HFF-Myc (cell line): ENCODE data around the gene ZNF264.

ENCODE experiments used
- DNase-seq: peaks from one replicate; pipeline ENCODE4 v3.0.0-alpha.2; 2011; ENCODE audit warnings: low read depth; ENCODE audit errors: extremely low read depth
- H3K4me3 ChIP-seq: replicated peaks from 2 replicates; pipeline ENCODE4 v1.5.1; 2011; ENCODE audit warnings: low read depth, mild to moderate bottlenecking, control low read depth, low read length
- CTCF ChIP-seq: IDR thresholded peaks from 2 replicates; pipeline ENCODE4 v1.5.1; 2012; ENCODE audit warnings: mild to moderate bottlenecking, low read depth, low read length, control low read depth; ENCODE audit errors: missing control alignments

ZNF264 gene

DNA sequence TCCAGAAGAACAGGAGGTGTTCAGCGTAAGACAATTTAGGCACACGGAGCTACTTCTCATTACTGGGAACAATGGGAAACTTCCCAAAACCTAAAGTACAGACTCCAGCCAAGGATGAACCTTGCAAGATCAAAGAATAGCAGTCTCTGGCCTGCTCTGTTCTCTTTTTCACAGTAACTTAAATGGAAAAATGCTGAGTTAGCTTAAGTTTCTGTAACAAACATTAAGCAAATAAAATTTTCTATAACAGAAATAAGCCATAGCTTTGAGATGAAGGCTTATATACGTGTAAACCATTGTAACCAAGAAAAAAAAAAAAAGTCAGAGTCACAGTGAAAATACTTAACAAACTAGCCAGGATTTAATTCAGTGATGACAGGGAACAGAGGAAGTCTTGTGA is 70.7 kb downstream of the ZNF264 start:
- H3K4me3 ChIP-seq = no peak overlapping the region
- no peak for TF ChIP-seq CTCF
- no peak for DNase-seq

- DNase-seq = no peak
- no peak overlapping the region for H3K4me3 ChIP-seq
- TF ChIP-seq CTCF = no peak
These were observed 72.0 kb downstream of the ZNF264 start for GRCh38 chr19:57263244-57263741.

- DNase-seq = no peak
- H3K4me3 ChIP-seq = no peak overlapping the region
- no peak for TF ChIP-seq CTCF
These were observed 76.0 kb downstream of the ZNF264 start for GRCh38 chr19:57267291-57267690.

- no peak for TF ChIP-seq CTCF
- peak; percentile 43 for DNase-seq
- H3K4me3 ChIP-seq = no peak overlapping the region
These were observed 78.4 kb downstream of the ZNF264 start for GRCh38 chr19:57269515-57270250.

- no peak for TF ChIP-seq CTCF
- DNase-seq = no peak
- no peak overlapping the region for H3K4me3 ChIP-seq
These were observed 80.0 kb downstream of the ZNF264 start for GRCh38 chr19:57271280-57271679.
